GM12892 (cell line): ENCODE measurements around the gene ADCY9.

ENCODE experiments used
- DNase-seq: peaks from one replicate; pipeline ENCODE4 v3.0.0; 2011; ENCODE audit not compliant: insufficient read length
- FAIRE-seq: peaks from 2 replicates; lab custom pipeline; 2011; peaks lifted over from hg19 to GRCh38; lab: Jason Lieb, UNC
- POLR2A ChIP-seq: IDR thresholded peaks from 2 replicates; pipeline ENCODE4 v1.6.1; 2011; ENCODE audit warnings: low read depth, low read length, control low read depth
- POLR2AphosphoS5 ChIP-seq: IDR thresholded peaks from 2 replicates; pipeline ENCODE4 v1.6.1; 2011; ENCODE audit warnings: low read depth, low read length, control low read depth
- TAF1 ChIP-seq: IDR thresholded peaks from 2 replicates; pipeline ENCODE4 v1.6.1; 2011; ENCODE audit warnings: low read depth, mild to moderate bottlenecking, control low read depth, low read length, borderline replicate concordance

The ADCY9 gene

GRCh38 chr16:4003166-4003565, 113.1 kb downstream of the ADCY9 start:
- TF ChIP-seq TAF1: no peak
- TF ChIP-seq POLR2A: no peak
- TF ChIP-seq POLR2AphosphoS5: no peak
- FAIRE-seq (no peak), DNase-seq (no peak)

GRCh38 chr16:4002121-4002520, 114.1 kb downstream of the ADCY9 start:
- FAIRE-seq: no peak

GRCh38 chr16:3999479-4000325, 116.5 kb downstream of the ADCY9 start:
- FAIRE-seq (no peak), DNase-seq (no peak)

More at GRCh38 chr16:4002121-4002520, 114.1 kb downstream of the ADCY9 start:
- TF ChIP-seq POLR2AphosphoS5: no peak
- TF ChIP-seq POLR2A: no peak
- TF ChIP-seq TAF1: no peak
- no peak for DNase-seq

GRCh38 chr16:3998793-3999478, 117.3 kb downstream of the ADCY9 start:
- TF ChIP-seq POLR2AphosphoS5: no peak
- no peak for TF ChIP-seq POLR2A
- no peak for TF ChIP-seq TAF1
- no peak for FAIRE-seq
- DNase-seq: no peak

More at GRCh38 chr16:3999479-4000325, 116.5 kb downstream of the ADCY9 start:
- no peak for TF ChIP-seq TAF1
- TF ChIP-seq POLR2A: no peak
- no peak for TF ChIP-seq POLR2AphosphoS5

- no peak for FAIRE-seq
- TF ChIP-seq POLR2A (no peak), TAF1 (no peak), POLR2AphosphoS5 (no peak)
- DNase-seq: no peak
Observed at GRCh38 chr16:3997231-3997841, 118.9 kb downstream of the ADCY9 start.

- TF ChIP-seq TAF1 (no peak), POLR2AphosphoS5 (no peak), POLR2A (no peak)
- FAIRE-seq: no peak
- no peak for DNase-seq
Observed at GRCh38 chr16:3995001-3995400, 121.2 kb downstream of the ADCY9 start.

GRCh38 chr16:3993052-3993785, 123.0 kb downstream of the ADCY9 start:
- FAIRE-seq (no peak), DNase-seq (no peak)
- TF ChIP-seq POLR2AphosphoS5 (no peak), POLR2A (no peak), TAF1 (no peak)

- FAIRE-seq: no peak
- no peak for TF ChIP-seq TAF1
- DNase-seq: no peak
Observed at GRCh38 chr16:3992297-3993051, 123.8 kb downstream of the ADCY9 start.

GRCh38 chr16:3988824-3989223, 127.4 kb downstream of the ADCY9 start:
- DNase-seq: no peak
- FAIRE-seq: no peak
- no peak for TF ChIP-seq POLR2AphosphoS5
- TF ChIP-seq POLR2A: no peak
- no peak for TF ChIP-seq TAF1

GRCh38 chr16:3988011-3988410, 128.2 kb downstream of the ADCY9 start:
- TF ChIP-seq POLR2A (no peak), TAF1 (no peak), POLR2AphosphoS5 (no peak)
- FAIRE-seq (no peak), DNase-seq (no peak)

GRCh38 chr16:3987231-3987630, 129.0 kb downstream of the ADCY9 start:
- no peak for TF ChIP-seq POLR2A
- no peak for TF ChIP-seq POLR2AphosphoS5
- no peak for TF ChIP-seq TAF1
- FAIRE-seq (no peak), DNase-seq (no peak)

- no peak for DNase-seq
- no peak for FAIRE-seq
- TF ChIP-seq POLR2AphosphoS5: no peak
- TF ChIP-seq POLR2A: no peak
- TF ChIP-seq TAF1: no peak
Observed at GRCh38 chr16:3986235-3986544, 130.1 kb downstream of the ADCY9 start.
